HS-27A (cell line): Measurements from ENCODE around the gene ENPP4.
"Not testable (repeated sequence)": the region's sequence is repeated elsewhere in the genome, so short reads cannot be mapped to it uniquely, and the experiment has no call there.

Experiments
- DNase-seq: peaks from one replicate; pipeline ENCODE4 v3.0.0-alpha.2; 2012; ENCODE audit warnings: low read depth, missing footprints

ENPP4 gene

DNA sequence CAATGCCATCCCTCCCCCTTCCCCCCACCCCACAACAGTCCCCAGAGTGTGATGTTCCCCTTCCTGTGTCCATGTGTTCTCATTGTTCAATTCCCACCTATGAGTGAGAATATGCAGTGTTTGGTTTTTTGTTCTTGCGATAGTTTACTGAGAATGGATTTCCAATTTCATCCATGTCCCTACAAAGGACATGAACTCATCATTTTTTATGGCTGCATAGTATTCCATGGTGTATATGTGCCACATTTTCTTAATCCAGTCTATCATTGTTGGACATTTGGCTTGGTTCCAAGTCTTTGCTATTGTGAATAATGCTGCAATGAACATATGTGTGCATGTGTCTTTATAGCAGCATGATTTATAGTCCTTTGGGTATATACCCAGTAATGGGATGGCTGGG, 1.5 kb downstream of the ENPP4 start:
- DNase-seq = not testable (repeated sequence)

DNA sequence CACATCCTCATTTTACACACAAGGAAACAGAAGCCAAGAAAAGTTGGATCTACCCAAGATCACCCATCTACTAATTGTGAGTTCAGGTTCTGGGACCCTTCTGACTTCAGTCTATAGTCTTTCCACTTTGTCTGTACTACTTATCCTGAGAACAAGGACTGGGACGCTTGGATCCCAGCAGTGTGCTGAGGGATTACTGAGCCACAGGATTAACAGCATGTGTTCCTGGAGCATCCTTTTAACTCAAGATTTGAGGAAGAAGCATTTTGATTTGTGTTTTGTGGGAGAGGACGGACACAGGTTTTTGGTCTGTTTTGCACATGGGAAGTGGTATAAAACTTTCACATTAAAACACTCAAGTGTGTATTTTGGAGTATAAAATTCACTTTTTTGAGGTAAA, 4.4 kb downstream of the ENPP4 start:
- DNase-seq = no peak

DNA sequence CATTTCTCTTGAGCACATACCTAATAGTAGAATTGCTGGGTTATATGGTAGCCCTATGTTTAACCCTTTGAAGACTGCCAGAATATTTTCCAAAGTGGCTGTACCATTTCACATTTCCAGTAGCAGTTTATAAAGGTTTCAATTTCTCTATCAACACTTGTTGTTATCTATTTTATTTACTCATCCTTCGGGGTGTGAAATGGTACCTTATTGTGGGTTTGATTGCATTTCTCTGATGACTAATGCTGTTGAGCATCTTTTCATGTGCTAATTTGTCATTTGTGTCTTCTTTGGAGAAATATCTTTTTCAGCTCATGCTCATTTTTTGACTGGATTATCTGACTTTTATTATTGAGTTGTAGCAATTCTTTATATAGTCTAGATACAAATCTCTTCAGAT, 5.4 kb downstream of the ENPP4 start:
- no peak for DNase-seq

DNA sequence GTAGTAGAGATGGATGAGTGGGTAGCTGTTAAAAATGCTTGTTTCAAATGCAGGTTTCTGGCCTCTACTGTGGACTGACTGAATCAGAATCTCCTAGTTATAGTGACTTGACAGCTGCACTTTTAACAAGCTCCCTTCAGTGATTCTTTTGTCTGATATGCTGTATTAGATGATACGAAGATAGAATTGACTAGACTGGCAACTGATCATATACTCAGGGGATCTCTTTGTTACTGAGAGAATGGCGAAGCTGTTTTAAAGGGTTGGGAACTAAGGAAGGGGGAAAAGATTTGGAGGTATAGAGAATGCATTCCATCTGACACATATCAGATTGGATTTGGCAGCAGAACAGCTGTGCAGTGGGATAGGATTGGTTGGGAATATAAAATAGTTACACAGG, 7.0 kb downstream of the ENPP4 start:
- no peak for DNase-seq

DNA sequence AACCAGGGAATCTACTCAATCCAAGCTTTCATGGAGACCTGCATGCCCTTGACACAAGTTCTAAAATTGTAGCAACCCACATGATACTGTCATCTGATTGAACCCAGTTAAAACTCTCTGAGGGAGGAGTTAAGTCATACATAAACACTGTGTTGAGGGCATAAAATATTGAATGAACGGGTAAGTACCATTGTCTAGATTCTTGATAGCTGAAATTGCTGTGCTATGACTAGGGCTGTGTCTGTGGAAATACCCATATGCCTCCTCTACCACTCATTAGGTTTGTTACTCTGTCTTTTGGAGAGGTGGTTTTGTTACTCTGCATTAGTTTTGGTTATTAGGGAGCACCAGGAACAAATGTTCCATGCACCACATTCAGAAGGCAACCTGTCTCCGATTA, 7.6 kb downstream of the ENPP4 start:
- DNase-seq = no peak

DNA sequence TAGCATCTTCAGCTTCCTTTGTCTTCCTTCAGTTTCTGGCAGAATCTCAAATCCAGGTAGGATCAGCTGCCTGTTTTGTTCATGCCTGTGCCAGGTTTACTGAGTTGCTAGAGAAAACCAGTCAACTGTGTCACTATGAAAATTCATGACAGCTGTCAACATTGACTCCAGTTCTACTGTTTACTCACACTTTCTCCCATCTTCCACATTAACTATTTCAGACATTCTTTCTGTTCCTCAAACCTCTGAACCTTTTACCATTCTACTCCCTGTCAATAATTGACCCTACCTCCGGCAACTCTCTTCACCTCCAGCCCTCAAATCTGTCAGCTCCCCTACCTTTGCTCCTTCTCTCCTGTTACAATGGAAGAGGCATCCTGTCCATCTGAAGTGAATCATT, 8.5 kb downstream of the ENPP4 start:
- no peak for DNase-seq

DNA sequence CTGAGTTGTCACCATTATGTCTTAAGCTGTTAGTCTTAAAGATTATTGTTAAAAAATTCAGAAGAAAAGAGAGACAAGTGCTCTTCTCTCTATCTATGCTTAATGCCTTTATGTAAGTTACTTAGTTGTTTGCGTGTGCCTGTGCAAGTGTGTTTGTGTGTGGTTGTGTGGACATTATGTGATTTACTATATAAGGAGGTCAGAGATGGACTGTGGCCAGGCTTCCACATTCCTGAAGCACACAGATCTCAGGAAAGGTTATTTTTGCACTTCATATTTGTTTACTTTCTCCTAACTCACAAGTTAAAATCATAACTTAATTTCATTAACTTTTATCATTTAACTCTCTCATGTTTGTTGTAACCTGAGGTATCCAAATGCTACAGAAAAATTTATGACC, 14.5 kb downstream of the ENPP4 start:
- DNase-seq = no peak

DNA sequence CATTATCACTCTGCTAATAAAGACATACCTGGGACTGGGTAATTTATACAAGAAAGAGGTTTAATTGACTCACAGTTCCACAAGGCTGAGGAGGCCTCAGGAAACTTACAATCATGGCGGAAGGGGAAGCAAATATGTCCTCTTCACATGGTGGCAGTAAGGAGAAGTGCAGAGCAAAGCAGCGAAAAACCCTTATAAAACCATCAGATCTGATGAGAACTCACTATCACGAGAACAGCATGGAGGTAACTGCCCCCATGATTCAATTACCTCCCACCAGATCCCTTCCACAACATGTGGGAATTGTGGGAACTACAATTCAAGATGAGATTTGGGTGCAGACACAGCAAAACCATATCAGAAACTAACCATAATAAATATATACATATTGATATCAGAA, 19.3 kb downstream of the ENPP4 start:
- DNase-seq = not testable (repeated sequence)

DNA sequence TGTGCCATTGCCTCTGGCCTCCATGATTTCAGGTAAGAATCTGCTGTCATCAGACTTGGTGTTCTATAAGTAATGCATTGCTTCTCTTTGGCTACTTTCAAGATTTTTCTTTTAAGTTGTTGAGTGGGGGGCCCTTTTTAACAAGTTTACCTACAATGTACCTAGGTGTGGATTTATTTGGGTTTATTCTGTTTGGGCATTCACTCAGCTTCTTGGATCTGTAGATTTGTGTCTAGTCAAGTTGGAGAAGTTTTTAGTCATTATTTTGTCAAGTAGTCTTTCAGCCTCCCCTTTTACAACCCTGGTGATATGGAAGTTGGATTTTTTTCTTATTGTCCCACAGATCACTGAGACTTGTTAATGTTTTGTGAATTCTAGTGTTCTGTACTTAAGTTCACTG, 26.9 kb downstream of the ENPP4 start:
- DNase-seq = no peak

DNA sequence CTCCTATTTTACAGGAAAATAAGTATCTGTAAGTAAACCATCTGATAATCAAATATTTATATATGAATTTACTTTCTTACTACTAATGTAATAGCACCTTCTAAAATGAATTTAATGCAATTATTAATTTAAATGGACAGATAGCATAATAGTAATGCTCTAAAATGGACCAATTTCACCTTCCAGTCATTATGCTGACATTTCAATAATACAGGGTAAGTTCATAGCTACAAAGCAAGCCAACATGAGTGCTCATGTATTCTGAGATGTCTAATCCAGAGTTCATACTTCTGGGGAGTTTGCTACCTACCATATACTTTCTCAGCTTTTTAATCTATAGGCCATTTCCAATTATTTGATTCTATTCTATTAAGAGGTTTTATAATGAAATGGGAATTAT, 29.4 kb downstream of the ENPP4 start:
- no peak for DNase-seq

DNA sequence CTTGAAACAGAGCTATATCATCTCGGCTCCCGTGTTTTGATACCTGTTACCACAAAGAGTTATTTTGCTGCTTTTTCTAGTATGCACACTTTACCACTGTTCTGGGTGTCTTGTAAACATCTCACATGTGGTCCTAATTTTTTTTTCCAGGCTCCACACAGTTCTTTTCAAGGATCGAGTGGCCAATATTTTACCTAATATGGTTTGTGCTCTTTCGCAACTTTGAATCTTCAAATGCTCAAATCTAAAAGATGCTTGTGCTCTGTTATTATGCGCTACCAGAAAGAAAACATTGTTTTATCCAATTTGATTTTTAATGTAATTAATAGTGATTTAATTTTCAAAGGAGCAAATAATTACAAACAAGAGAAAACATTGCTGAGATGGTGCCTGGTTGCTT, 30.3 kb downstream of the ENPP4 start:
- DNase-seq = no peak

DNA sequence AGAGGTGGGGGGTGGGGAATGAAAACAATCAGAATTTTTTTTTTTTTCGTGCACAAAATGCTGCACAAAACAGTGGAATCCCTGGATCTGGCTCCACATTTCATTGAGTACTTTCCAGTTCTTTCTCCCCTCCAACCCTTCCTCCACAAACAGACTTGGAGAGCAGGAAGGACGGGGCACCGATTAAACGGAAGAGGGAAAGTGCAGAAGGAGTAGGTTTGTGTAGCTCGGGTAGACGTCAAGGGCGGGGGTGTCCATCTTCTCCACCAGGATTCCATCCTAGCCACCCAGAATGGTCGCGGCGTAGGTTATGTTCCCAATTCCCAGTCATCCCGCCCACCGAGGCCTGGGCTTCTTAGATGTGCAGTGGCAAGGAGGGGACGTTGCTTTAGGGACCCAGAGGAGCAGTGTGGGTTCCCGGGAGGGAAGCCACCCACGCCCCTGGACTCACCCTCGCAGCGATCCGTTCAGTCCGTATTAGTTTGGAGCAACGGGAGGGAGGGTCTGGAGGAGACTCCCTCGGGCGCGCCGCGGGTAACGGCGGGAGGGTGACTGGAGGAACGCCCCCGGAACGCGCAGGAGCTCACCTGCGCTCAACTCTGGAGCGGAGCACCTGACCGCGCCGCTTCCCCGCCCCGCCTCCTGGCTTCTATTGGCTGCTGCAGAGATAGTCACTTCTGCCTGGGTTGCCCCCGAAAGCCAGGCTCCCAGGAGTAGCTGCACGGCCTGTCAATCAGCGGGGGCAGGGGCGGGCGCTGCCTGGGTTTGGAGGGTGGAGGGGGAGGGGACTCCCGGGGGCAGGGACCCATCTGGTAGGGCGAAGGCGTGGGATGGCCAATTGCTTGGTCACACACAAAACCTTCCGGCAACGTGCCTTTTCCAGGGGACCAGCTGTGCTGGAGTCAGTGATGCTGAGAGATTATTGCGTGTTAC, 40.8 kb downstream of the ENPP4 start, which contains the start of gene ENPP5:
Gene ENPP5 (minus strand): TSS at position 624 of the 933 bp plus-strand sequence. CDS start 2,718 bp downstream, outside the sequence.
- DNase-seq = no peak

DNA sequence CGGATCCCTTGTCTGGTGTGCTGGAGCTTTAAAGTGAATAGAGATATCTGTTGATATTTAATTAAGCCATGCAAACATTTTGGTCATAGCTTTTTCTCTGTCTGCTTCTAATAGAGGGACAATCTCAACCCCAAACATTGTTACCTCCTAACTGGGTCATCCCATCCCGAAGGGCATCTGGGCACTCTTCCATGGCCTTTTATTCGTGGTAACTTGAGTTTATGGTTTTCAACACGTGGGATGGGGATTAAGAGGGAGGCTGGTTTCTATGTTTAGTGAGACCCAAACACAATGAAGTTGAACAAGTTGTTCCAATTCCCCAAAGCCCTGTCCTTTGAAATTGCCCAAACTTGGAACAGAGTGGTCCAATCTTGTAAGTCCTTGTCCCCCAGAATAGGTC, 42.4 kb downstream of the ENPP4 start:
- DNase-seq = no peak

DNA sequence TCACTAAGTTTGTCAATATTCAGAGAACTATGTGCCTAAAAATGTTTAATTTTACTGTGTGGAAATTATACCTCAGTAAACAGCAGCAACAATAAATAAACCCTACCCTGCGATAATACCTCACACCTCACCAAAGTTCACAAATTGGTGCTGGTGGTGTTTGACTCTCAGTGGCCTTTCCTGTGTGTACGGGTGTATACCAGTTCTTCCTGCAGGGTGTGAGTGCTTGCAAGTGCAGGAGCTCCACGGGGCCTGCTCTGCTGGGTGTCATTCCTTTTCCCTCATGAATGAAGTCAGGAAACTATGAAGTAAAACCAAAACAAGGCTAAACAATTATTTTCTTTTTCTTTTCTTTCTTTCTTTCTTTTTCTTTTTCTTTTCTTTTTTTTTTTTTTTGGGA, 45.1 kb downstream of the ENPP4 start:
- DNase-seq = no peak

DNA sequence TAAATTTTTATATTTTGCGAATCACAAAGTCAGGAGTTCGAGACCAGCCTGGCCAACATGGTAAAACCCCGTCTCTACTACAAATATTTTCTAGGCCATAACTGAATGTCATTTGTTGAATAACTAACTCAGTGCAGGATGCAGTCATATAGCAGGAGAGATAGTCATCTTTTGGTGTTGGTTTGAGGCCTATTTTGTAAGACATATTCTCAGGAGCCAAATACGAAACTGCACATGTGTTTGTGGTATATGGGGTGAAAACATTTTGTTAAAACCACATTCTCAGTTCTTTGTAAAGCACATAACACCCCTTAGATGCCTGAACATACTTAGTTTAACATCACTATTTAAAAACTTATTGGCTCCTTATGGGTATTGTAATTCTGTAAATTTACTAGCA, 45.7 kb downstream of the ENPP4 start:
- no peak for DNase-seq

DNA sequence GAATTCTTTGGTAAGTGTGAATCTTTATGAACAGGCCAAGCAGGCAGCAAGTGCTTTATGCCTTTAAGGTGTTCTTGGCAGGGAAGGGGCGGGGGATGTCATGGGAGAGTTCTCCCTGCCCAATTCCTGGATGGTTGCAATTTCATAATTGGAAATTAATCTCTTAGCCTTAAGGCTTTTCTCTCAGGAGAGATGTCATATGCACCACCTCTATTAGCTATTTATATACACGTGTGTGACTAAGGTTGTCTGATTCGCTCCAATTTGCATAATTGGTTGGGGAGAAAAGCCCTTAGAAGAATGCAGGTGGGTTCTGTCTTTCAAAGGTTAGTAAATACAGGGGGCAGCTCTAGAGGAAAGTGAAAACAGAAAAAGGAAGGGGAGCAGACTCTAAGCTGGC, 46.2 kb downstream of the ENPP4 start:
- no peak for DNase-seq

DNA sequence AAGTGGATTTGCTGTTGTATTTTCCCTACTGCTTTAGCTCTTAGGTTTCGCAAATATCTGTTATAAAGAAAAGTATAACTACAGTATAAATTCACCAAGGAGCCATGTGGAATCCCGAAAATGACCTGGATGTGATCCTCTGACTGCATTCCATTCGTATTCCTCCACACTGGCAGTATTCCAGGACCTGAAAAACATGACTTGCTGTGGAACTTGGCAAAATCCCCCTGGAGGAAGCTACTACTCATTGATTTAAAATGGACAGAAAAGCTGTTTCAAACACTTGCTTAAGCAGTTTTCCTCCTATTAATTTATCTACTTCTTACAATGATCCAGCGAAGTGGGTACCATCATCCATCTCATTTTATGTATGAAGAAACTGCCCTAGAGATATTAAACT, 54.3 kb downstream of the ENPP4 start:
- DNase-seq = no peak

DNA sequence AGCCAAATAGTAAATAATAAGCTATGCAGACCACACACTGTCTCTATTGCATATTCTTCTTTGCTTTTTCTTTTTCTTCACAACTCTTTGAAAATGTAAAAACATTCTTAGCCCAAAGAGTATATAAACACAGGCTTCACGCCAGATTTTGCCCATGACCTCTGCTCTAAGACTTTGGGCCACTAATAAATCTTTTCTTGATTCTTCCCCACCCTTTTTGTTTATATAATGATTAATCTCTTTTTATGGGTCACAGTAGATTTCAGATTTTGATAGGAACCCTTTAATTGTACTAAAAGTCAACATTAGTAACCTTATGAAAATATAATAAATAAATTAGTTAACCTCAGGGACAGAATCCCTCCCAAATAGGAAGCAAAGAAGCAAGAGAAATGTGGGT, 56.8 kb downstream of the ENPP4 start:
- no peak for DNase-seq

DNA sequence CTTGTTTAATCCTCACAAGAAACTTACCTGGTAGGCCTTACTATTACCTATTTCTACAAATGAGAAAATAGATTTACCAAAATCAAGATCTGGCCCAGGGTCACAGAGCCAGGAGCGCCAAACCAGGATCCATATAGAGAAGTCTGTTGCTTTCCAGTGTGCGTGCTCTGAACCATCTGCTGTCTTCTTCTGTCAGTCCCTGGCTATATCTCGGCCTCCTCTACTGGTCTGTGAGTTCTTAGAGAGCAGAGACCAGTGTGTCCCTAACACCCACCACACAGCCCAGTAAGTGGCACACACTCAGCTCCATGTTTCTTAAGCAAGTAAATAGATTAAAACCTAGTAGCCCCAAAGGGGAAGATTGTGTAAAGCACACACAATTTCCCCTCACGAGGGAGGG, 59.9 kb downstream of the ENPP4 start:
- no peak for DNase-seq

DNA sequence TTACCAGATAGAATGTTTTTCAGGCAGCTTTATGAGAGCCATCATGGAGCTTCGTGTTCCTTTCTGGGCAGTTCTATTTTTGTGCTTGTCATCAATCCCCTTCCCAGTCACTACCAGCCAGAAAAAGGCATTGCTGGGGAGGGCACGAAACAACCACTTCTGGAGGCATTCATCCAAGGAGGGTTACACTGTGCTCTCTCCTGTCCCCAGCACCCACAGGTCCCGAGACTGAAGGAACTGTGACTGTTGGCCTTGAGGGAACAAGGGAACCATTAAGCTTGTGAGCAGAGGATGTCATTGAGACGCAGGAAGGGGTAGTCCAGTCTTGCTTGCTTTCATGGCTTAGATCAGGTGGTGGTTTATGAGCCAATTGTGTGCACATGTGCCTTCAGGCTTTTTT, 61.1 kb downstream of the ENPP4 start:
- no peak for DNase-seq

DNA sequence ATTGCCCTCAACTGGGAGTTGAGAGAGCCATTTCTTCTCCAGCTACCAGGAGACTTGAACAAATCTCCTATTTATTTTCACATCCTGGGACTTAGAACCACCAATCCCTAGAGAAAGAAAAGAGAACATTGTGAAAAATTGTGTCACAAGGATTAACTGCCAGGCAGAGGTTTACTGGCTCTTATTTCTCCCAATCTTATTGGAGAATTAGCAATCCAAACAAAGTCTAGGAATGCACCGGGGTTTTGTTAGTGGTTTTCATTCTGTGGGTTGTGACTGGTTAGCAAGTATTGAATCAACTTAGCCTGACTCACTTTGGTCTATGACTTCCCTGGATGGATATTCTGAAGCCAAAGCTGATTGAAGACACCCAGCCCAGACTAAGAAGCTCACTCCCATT, 62.2 kb downstream of the ENPP4 start:
- DNase-seq = no peak
